HG03108 (cell line): Measurements from ENCODE around the gene ACER2.
"Not testable (repeated sequence)": the region's sequence is repeated elsewhere in the genome, so short reads cannot be mapped to it uniquely, and the experiment has no call there.

Experiments used
- ATAC-seq: cut with Tn5 transposase; IDR thresholded peaks from one replicate; pipeline ENCODE4 v1.9.1; 2021; ENCODE audit warnings: moderate library complexity; ENCODE audit not compliant: unreplicated experiment

The ACER2 gene

DNA sequence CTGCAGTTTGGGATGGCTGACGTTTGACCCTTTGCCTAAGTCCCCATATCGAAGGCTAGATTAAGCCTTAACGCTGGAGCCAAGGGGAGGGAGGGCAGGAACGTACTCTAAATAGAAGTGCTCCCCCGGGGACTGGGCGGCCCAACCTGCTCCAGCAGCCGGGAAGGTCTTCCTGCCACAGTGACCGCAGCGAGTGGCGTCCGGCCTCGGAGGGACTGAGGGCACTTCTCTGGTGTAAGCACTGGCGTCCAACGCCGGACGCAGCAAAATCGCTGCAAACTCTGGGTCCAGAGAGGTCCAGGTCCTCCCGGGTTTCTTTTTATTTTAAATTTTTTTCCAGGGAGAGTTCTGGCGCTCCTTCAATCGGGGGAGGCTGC, 505 bp upstream of the ACER2 start:
- ATAC-seq = peak; percentile 7

DNA sequence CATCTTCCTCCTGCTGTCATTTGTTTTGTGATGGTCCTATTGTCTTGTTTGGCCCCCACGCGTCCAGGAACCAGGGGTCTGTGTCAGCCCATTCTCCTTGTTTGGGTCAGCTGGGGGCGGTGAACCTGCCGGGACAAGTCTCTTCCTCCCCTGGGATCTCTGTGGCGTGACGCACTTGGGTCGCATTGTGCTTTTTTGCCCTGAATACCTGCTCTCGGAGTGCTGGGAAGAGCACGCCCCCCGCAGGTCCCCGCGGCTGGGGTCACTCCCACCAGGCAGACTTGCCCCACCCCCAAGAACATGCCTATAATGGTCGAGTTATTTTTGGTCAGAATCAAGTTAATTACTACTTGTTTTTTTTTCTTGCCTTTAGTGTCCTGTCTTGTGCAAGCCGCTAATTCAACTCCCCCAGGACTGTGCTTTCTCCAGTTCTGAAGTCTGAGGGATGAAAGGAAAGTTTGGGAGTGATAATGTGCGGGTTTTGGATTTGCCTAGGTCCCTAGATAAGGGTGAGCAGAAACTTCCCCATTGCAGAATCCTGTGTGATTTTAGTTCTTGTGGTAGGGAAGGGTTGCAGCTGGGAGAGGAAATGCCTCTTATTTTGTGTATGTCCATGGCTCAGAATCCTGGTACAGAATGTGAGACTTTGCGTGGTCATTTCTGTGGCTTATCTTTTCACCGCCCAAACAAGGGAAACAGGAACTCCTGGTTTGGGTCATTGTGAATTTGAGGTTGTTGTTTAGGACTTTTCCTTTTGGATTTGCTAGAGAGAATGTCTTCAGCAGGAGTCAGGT, 789 bp downstream of the ACER2 start:
- no peak for ATAC-seq

DNA sequence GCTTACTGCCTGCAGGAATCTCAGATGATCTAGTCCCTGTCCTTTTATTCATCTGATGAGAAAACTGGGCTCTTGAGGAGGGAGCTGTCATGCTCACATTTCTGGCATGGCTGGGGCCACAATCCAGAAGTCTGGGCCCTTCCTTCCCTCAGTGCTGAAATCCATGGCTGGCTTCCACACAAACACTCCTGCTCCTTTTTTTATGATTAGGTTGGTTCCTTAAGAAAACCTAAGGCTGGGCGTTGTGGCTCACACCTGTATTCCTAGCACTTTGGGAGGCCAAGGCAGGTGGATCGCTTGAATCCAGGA, 1.3 kb downstream of the ACER2 start:
- ATAC-seq = no peak

DNA sequence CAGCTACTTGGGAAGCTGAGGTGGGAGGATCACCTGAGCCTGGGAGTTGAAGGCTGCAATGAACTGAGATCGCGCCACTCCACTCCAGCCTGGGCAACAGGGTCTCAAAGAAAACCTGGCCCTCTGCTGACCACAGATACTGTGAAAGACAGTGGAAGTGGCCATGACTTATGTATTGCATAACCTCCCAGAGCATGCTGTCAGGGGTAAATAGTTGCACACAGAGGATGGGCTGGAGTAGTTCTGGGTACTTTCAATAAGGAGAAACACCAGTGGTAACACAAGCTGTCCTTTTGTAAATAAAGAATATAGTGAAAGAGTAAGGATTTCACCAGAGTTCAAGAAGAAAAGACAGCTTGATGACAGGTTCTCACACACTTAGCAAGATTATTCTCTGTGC, 1.8 kb downstream of the ACER2 start:
- no peak for ATAC-seq

DNA sequence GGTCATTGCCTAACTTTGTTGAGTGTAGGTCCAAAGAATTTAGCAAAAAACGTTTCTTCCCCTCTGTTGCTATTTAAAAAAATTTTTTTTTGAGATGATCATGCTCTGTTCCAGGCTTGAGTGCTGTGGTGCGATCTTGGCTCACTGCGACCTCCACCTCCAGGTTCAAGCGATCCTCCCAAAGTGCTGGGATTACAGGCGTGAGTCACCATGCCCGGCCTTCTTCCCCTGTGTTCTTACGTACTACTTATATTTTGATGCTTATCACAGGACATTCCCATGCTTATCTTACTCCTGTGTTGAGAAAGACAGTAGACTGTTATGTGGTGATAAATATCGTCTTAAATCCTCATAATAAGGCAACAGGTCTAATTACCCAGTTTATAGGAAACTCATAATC, 2.5 kb downstream of the ACER2 start:
- no peak for ATAC-seq

DNA sequence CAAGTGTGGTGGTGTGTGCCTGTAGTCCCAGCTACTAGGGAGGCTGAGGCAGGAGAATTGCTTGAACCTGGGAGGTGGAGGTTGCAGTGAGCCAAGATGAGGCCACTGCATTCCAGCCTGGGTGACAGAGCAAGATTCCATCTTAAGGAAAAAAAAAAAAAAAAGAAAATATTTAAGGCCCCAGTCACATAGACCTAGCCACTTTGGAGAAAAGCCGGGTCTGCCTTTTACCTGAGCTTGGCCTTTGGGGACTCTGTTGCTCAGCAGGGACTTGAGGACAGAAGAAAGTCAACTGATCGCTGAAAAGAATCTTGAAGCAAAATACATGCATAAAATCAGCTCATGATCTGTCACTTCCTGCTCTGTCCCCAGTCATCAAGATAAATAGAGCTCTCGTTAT, 4.6 kb downstream of the ACER2 start:
- not testable (repeated sequence) for ATAC-seq

DNA sequence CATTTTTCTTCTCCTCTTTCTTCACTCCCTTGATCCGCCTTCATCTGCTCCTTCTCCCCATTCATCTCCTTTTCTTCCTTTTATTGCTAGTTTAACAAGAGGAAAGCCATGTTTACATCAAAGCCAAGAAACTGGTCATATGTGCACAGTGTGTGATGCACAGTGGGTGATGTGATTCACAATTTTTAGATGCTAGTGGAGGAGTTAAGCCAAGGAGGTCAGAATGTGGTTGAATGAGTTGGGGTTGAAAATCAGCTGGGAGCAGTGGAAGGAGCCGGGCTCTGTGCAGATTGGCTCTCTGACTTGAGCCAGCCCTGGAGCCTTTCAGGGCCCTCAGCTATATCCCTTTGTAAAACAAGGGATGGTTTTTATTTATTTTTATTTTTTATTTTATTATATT, 7.3 kb downstream of the ACER2 start:
- no peak for ATAC-seq

DNA sequence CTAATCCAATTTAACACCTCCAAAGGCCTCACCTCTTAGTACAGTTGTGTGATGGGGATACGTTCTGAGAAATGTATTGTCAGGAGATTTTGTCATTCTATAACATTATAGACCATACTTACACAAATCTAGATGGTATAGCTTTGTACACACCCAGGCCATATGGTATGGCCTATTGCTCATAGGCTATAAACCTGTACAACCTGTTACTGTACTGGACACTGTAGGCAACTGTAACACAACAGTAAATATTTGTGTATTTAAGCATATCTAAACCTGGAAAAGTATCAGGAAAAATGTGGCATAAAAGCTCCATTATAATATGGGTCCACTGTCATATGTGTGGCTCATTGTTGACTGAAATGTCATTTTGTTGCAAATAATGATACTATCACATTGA, 12.1 kb downstream of the ACER2 start:
- ATAC-seq = no peak

DNA sequence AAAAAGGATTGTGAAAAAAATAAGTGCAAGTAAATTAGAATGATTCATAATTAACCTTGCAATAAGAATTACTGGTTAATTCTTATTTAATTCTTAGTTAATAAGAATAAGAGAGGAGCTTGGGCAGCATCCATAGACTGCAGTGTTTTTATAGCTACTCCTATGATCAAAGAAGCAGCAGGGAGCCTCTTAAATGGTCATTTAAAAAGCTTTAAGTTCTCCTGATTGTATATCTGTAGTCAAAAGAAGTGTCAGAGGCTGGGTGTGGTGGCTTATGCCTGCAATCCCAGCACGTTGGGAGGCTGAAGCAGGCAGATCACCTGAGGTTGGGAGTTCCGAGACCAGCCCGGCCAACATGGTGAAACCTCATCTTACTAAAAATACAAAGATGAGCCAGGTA, 14.4 kb downstream of the ACER2 start:
- no peak for ATAC-seq

DNA sequence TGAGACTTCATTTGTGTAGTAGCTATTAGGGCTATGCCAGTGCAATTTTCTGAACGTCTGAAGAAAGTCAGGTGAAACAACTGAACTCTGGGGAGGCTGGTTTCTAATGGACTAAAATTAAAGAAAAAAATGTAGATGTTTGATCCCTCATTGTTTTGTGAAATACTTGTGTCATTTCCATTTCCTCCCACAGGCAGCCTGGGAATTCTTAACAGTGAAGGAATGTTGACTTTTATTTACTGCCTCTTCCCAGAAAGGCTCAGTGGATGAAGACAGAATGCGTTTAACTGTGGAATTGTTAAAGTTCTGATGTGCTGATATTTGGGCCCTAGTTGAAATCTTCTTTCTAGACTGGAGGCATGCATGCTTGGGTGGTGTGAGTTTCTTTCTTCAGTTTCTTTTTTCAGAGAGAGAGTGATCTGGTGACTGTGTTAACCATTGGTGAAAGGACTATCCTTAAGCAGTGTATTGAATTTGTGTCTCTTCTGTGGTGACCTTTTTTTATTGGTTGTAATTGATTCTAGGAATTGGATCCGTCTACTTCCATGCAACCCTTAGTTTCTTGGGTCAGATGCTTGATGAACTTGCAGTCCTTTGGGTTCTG, 15.5 kb downstream of the ACER2 start:
- peak; percentile 77 for ATAC-seq

DNA sequence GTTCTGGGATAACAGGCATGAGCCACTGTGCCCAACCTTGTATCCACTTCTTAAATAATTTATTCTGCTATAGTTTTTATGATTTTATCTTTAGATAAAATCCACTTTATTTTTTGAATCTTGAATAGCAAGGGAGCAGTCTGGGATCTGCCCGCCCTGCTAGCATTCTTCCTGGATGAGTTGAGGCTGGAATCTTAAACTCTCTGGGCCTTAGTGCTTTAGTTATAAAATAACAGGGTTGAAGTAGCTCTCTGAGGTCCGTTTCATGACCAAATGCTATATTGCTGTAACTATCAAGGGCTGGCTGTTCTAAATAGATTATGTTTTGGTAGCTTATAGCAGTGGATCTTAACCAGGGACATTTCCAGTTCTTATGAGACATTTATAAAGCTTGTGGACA, 20.8 kb downstream of the ACER2 start:
- ATAC-seq = no peak

DNA sequence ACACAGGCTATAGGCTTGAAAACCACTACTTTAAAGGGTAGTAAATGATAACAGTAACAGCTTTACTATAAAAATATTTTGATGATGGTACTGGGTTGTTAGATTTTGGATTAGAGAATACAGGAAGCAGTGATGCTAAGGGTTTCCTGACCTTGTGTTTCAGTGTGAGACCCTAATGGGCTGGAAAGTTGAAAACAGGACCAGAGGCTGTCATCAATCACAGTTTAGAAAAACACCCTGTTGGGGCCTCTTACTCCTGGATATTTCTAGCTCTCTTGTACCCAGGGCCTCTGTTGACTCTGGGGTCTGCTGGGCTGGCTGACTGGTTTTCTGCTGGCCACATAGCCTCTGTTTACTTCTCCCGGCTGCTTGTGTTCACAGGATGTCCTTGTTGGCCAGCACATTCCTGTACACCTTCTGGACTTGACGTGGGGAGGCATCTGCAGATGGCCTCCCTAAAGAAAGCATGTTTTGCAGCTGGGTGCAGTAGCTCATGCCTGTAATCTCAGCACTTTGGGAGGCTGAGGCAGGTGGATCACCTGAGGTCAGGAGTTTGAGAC, 21.5 kb downstream of the ACER2 start:
- no peak for ATAC-seq

DNA sequence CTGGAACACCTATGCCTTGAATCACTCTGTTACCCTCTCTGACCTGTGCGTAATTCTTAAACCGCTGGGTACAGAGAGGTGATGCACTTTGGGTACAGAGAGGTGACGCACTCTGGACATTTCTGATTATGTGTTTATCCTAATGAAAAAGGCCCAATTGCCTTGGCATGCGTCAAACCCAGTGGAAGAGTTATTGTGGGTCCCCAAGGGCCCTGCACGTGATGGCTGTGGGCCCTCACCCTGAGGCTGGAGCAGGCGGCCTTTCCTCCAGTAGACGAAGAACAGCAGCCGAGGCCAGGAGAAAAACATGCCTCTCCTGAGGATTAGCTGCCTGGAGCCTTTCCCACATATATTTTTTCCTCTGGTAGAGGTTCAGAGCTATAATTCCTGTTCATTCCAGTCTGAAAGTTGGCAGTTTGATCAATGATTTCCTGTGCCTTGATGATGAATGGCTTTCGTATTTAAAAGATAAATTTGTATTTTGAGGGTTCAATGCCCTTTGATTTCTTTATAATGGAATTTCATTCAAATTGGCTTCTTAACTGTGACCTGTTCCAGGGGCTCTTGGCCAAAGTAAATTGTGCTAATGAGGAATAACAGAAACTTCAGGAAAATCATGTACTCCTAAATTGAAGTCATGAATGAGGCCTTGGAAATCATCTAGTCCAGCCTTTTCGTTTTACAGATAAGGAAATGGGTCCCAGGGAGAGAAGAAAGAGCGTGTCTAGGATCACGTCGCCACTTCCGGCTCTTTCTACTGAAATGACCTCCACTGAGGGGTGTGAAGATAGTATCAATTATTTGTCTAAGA, 22.8 kb downstream of the ACER2 start:
- no peak for ATAC-seq

DNA sequence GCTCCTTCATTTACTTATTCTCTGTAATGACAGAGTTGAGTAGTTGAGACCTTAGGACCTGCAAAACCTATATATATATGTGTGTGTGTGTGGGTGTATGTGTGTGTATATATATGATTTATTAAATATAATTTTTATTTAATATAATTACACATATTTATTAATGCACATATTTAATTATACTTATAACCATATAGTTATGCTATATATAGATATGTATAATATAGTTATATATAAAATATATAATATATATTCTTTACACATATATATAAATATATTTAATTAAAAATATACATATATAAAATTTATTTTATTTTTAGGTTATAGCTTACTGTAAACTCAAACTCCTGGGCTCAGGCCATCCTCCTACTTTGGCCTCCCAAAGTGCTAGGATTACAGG, 23.7 kb downstream of the ACER2 start:
- no peak for ATAC-seq

DNA sequence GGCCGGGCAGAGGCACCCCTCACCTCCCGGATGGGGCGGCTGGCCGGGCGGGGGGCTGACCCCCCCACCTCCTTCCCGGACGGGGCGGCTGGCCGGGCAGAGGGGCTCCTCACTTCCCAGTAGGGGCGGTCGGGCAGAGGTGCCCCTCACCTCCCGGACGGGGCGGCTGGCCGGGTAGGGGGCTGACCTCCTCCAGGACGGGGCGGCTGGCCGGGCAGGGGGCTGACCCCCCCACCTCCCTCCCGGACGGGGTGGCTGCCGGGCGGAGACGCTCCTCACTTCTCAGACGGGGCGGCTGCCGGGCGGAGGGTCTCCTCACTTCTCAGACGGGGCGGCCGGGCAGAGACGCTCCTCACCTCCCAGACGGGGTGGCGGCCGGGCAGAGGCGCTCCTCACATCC, 24.9 kb downstream of the ACER2 start:
- not testable (repeated sequence) for ATAC-seq

DNA sequence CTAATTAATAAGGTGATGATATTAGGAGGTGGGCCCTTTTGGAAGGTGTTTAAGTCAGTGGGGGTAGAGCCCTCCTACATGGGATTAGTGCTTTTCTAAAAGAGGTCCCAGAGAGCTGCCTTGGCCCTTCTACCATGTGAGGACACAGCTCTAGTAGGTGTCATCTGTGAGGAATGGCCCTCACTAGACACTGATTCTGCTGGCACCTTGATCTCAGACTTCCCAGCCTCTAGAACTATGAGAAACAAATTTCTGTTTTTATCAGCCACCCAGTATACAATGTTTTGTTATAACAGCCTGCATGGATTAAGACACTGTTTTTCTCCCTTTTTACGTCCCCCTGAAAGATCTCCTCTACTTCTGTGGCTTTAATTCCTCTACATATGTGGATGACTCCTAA, 31.6 kb downstream of the ACER2 start:
- no peak for ATAC-seq

DNA sequence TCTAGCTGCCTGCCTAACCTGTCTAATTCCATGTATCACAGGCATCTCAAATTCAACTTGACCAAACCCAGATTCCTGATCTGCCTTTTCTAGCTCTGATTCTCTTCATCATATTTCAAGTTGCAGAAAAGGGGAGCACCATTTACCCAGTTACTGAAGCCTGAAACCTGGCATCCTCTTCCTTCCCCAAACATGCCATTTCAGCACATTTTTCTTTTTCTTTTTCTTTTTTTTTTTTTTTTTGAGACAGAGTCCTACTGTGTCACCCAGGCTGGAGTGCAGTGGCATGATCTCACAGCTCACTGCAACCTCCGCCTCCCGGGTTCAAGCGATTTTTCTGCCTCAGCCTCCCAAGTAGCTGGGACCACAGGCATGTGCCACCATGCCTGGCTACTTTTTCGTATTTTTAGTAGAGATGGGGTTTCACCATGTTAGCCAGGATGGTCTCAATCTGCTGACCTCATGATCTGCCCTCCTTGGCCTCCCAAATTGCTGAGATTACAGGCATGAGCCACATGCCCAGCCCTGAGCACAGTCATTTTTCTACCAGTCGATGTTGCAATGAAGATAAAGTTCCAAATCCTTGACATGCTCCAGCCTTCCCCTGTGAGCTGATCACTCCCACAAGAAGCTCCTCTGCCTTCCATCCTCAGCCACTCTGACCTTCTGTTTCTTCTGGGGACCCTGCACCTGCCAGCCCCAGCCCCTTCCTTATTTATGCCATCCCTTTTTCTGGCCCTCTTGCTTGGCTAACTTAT, 32.2 kb downstream of the ACER2 start:
- no peak for ATAC-seq

DNA sequence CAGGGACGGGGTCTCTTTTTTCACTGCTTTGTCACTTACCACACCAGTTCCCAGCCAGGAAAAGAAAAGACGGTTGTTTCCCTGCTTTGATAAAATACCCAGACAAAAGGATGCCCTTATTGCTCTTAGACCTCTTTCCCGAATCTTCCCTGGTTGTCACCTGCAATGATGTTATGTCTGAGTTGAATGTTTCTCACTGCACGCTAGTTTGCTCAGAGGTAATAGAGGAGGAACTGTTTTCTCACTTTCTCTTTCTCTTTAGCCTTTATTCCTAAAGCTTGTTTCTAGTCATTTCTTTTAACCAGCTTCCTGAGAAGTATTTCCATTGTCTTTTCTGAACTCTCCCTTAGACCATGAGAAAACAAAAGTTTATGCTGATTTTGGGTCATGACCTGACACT, 32.9 kb downstream of the ACER2 start:
- ATAC-seq = peak; percentile 94

DNA sequence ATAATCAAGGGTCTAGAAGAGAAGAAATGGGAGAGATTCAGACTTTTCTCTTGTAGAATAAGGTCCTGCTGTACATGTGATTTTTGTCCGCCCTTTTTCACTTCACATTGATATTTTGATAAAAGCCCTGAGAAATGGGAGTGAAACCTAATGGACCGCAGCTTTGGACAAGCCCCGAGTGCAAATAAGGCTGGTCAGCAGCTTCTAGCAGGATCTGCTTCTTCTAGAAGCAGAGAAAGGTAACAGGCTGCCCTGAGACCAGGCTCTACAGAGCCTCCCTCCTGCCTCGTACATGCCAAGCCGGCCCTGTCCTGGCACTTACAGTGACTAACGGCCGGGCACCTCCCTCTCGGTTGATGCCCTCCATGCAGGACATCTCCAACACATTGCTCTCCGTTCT, 33.4 kb downstream of the ACER2 start:
- ATAC-seq = no peak

DNA sequence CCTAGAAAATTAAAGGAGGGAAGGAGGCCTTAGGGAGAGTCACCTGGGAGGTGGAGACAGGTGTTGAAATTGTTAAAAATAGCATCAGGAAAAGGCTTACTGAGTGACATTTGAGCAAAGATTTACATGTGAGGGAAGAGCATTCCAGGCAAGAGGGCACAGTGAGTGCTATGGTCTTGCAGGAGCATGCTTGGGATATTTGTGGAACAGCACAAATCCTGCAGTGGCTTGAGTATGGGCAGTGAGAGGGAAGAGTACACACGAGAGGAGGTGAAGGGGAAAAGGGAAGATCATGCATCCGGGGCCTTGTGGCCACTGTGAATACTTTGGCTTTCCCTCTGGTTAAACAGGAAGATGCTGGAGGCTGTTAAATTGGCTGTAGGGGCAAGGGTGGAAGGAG, 36.6 kb downstream of the ACER2 start:
- no peak for ATAC-seq

DNA sequence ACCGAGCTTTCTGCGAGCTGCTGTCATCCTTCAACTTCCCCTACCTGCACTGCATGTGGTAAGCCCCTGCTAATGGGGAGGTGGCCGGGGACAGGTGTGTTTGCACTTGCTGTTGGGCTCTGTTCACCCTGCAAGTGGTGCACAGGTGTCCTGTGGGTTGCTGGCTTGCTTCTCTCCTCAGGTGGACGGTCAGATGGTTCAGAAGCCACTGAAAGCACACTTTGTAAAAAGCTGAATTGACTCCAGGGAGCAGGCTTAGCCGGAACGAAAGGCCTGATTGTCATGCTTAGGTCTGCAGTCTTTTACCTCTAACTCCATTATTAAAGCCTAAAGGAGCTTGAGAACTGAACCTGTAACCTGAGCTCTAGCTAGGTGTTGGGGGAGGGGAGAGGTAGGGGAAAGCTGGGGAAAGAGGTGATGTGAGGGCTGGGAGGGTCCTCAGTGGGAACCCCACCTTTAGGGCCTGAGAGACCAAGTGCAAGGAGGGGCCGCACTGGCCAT, 37.6 kb downstream of the ACER2 start:
- no peak for ATAC-seq
